ENCODE data around the gene ITPR1.

- TF ChIP-seq MYC (IDR thresholded peaks at IDR 0.05; ENCODE audit: insufficient read depth, insufficient read length, insufficient replicate concordance, low read length, severe bottlenecking): no peak
- TF ChIP-seq MTA2 (IDR thresholded peaks at IDR 0.05; ENCODE audit: low read depth): no peak
- TF ChIP-seq REST (IDR thresholded peaks at IDR 0.05; ENCODE audit: low read depth, low read length): no peak
- TF ChIP-seq SP1 (IDR thresholded peaks at IDR 0.05; ENCODE audit: low read depth, low read length): no peak
- TF ChIP-seq ZZZ3 (IDR thresholded peaks at IDR 0.05; ENCODE audit: control insufficient read depth, insufficient read length, low read depth): no peak
- TF ChIP-seq CTCF (IDR thresholded peaks at IDR 0.05 in 2 of 3, conservative IDR thresholded peaks at IDR 0.05 in 1 of 3; ENCODE audit: control insufficient read depth in 2 of 3, extremely low read depth in 1 of 3, insufficient read depth in 1 of 3, low read depth in 3 of 3, low read length in 3 of 3): no peak
- no peak for TF ChIP-seq POLR2A (IDR thresholded peaks at IDR 0.05; ENCODE audit: low read depth, low read length)
- no peak for TF ChIP-seq PKNOX1 (IDR thresholded peaks at IDR 0.05)
- no peak for TF ChIP-seq RAD21 (IDR thresholded peaks at IDR 0.05; ENCODE audit: insufficient read depth, low read depth, low read length)
- no peak for TF ChIP-seq TAF1 (IDR thresholded peaks at IDR 0.05; ENCODE audit: borderline replicate concordance, low read depth, low read length)
- no peak for TF ChIP-seq NR2C2 (IDR thresholded peaks at IDR 0.05; ENCODE audit: borderline replicate concordance, control insufficient read depth, insufficient read length, low read depth)
These were observed 188.2 kb downstream of the ITPR1 start for GRCh38 chr3:4681301-4681700.

Data from GM12878 (cell line).